HG02610 (cell line): ENCODE data around the gene PPP1R9A.

Source experiments
- ATAC-seq: cut with Tn5 transposase; IDR thresholded peaks from one replicate; pipeline ENCODE4 v1.9.1; 2021; ENCODE audit warnings: mild to moderate bottlenecking, moderate library complexity; ENCODE audit not compliant: unreplicated experiment

The PPP1R9A gene

GRCh38 chr7:95092324-95092723, 184.9 kb downstream of the PPP1R9A start:
- no peak for ATAC-seq

- ATAC-seq: no peak
These were observed 188.0 kb downstream of the PPP1R9A start for GRCh38 chr7:95095259-95095965.

- no peak for ATAC-seq
These were observed 188.7 kb downstream of the PPP1R9A start for GRCh38 chr7:95095966-95096540.

GRCh38 chr7:95097291-95097690, 189.9 kb downstream of the PPP1R9A start:
- no peak for ATAC-seq

- no peak for ATAC-seq
These were observed 190.5 kb downstream of the PPP1R9A start for GRCh38 chr7:95097851-95098250.

GRCh38 chr7:95099106-95099505, 191.7 kb downstream of the PPP1R9A start:
- ATAC-seq: no peak

- no peak for ATAC-seq
These were observed 194.0 kb downstream of the PPP1R9A start for GRCh38 chr7:95101422-95101821.

- ATAC-seq: no peak
These were observed 195.3 kb downstream of the PPP1R9A start for GRCh38 chr7:95102662-95103061.

GRCh38 chr7:95104739-95105138, 197.3 kb downstream of the PPP1R9A start:
- ATAC-seq: no peak

- no peak for ATAC-seq
These were observed 198.2 kb downstream of the PPP1R9A start for GRCh38 chr7:95105627-95106026.

GRCh38 chr7:95106401-95106800, 199.0 kb downstream of the PPP1R9A start:
- ATAC-seq: no peak

GRCh38 chr7:95110707-95111106, 203.3 kb downstream of the PPP1R9A start:
- ATAC-seq: no peak

GRCh38 chr7:95113590-95113989, 206.2 kb downstream of the PPP1R9A start:
- no peak for ATAC-seq

- no peak for ATAC-seq
These were observed 218.8 kb downstream of the PPP1R9A start for GRCh38 chr7:95126053-95126709.

GRCh38 chr7:95132500-95132899, 225.1 kb downstream of the PPP1R9A start:
- ATAC-seq: no peak

GRCh38 chr7:95139922-95140321, 232.5 kb downstream of the PPP1R9A start:
- ATAC-seq: no peak

GRCh38 chr7:95141755-95142154, 234.4 kb downstream of the PPP1R9A start:
- ATAC-seq: no peak

- no peak for ATAC-seq
These were observed 236.9 kb downstream of the PPP1R9A start for GRCh38 chr7:95144256-95144655.

GRCh38 chr7:95155965-95156364, 248.6 kb downstream of the PPP1R9A start:
- ATAC-seq: no peak

GRCh38 chr7:95157381-95157780, 250.0 kb downstream of the PPP1R9A start:
- ATAC-seq: no peak

GRCh38 chr7:95169678-95170077, 262.3 kb downstream of the PPP1R9A start:
- ATAC-seq: no peak

GRCh38 chr7:95172420-95172819, 265.0 kb downstream of the PPP1R9A start:
- ATAC-seq: no peak
